A549 (cell line): ENCODE measurements around the gene USP44.

Experiments
- ELK1 ChIP-seq: fragments of 150-350 bp; IDR thresholded peaks from 2 replicates; pipeline ENCODE4 v1.6.1; 2014; ENCODE audit warnings: low read depth, mild to moderate bottlenecking, low read length
- FOSL2 ChIP-seq, 2 experiments: fragments of 450-650 bp in 1 of 2; fragments of >200 bp in 1 of 2; sonication (Bioruptor Twin) in 1 of 2; formaldehyde crosslinking; IDR thresholded peaks; 2 replicates each; pipeline versions ENCODE4 v1.5.0 to v1.6.1; 2016 to 2020; ENCODE audit warnings: mild to moderate bottlenecking in 1 of 2, moderate library complexity in 1 of 2
- POLR2A ChIP-seq: IDR thresholded peaks from 2 replicates; pipeline ENCODE4 v1.6.1; 2012; ENCODE audit warnings: mild to moderate bottlenecking, low read length
- RARB ChIP-seq: fragments of 250-450 bp; sonication (Bioruptor Pico); IDR thresholded peaks from 2 replicates; pipeline ENCODE4 v1.8.0; 2021; ENCODE audit warnings: mild to moderate bottlenecking, moderate library complexity
- TF ChIP-seq, protein P1 (sequence below): IDR thresholded peaks from 2 replicates; pipeline ENCODE4 v1.6.1; 2012
- TF ChIP-seq, protein P2 (sequence below): fragments of >200 bp; sonication (Bioruptor Twin); formaldehyde crosslinking; IDR thresholded peaks from 3 replicates; pipeline ENCODE4 v1.5.1; 2016

GRCh38 chr12:95590775-95591174, 39.5 kb upstream of the USP44 start:
- TF ChIP-seq, protein P1, sequence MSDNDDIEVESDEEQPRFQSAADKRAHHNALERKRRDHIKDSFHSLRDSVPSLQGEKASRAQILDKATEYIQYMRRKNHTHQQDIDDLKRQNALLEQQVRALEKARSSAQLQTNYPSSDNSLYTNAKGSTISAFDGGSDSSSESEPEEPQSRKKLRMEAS, result no peak
- TF ChIP-seq POLR2A, result no peak
- TF ChIP-seq FOSL2 (IDR thresholded peaks at IDR 0.05), result no peak
- no peak for TF ChIP-seq FOSL2 (CRISPR knock-in tag; IDR thresholded peaks at IDR 0.05)
- TF ChIP-seq, protein P2, sequence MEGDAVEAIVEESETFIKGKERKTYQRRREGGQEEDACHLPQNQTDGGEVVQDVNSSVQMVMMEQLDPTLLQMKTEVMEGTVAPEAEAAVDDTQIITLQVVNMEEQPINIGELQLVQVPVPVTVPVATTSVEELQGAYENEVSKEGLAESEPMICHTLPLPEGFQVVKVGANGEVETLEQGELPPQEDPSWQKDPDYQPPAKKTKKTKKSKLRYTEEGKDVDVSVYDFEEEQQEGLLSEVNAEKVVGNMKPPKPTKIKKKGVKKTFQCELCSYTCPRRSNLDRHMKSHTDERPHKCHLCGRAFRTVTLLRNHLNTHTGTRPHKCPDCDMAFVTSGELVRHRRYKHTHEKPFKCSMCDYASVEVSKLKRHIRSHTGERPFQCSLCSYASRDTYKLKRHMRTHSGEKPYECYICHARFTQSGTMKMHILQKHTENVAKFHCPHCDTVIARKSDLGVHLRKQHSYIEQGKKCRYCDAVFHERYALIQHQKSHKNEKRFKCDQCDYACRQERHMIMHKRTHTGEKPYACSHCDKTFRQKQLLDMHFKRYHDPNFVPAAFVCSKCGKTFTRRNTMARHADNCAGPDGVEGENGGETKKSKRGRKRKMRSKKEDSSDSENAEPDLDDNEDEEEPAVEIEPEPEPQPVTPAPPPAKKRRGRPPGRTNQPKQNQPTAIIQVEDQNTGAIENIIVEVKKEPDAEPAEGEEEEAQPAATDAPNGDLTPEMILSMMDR, result no peak
- TF ChIP-seq RARB, result no peak
- TF ChIP-seq ELK1, result no peak
